Frontal cortex (tissue), 4 donors: ENCODE results near the gene GPR75. TPM values are rescaled to one million over a fixed set of nuclear protein-coding genes. Genes with fewer than 3 reads are reported as not detected.

ENCODE experiments used
- DNase-seq, 2 donors: peaks; one replicate each; pipeline ENCODE4 v3.0.0; 2012; ENCODE audit warnings: low spot score in 2 of 2
- FAIRE-seq: peaks from 2 replicates; lab custom pipeline; 2012; peaks lifted over from hg19 to GRCh38; lab: Jason Lieb, UNC
- small RNA-seq: library from RNA; depleted of rRNA; stranded (forward); fragments of <200 nt; gene quantifications from one replicate; pipeline ENCODE3, GENCODE V24; 2014
- total RNA-seq: library from RNA; depleted of rRNA; stranded (reverse); fragments of >200 nt; gene quantifications from one replicate; pipeline ENCODE4 v1.2.3, GENCODE V29; 2014
- donor health status: control.
- donor health status: control.
- donor health status: control.

Gene GPR75
- total RNA-seq, 1 donor from 2014 or later, result 18.3 TPM

- DNase-seq (no peak), FAIRE-seq (no peak)
Measured at GRCh38 chr2:53818854-53819435, 40.8 kb downstream of the GPR75 start.

GRCh38 chr2:53813151-53813550 lies 46.6 kb downstream of the GPR75 start:
- no peak for FAIRE-seq
- DNase-seq, result no peak

GRCh38 chr2:53811601-53812000 lies 48.2 kb downstream of the GPR75 start:
- no peak for DNase-seq
- no peak for FAIRE-seq

Small RNA genes lying within 50 kb of the gene (small RNA-seq; reads per million reads assigned to genes)
- gene MIR3682, result not detected

Other genes starting within 250 kb of the GPR75 start
- 6.5 TPM for gene CHAC2, start 92.2 kb downstream of the GPR75 start, total RNA-seq
- 80.7 TPM for gene ASB3, start 73.0 kb downstream of the GPR75 start, total RNA-seq
- 54.2 TPM for gene ERLEC1, start 72.9 kb downstream of the GPR75 start, total RNA-seq
- gene PSME4, start 111.0 kb upstream of the GPR75 start, total RNA-seq, result 31.8 TPM